ENCODE results near the gene ATP6V1B1.
"Not testable (repeated sequence)": the region's sequence is repeated elsewhere in the genome, so short reads cannot be mapped to it uniquely, and the experiment has no call there.

- TF ChIP-seq, protein P1, sequence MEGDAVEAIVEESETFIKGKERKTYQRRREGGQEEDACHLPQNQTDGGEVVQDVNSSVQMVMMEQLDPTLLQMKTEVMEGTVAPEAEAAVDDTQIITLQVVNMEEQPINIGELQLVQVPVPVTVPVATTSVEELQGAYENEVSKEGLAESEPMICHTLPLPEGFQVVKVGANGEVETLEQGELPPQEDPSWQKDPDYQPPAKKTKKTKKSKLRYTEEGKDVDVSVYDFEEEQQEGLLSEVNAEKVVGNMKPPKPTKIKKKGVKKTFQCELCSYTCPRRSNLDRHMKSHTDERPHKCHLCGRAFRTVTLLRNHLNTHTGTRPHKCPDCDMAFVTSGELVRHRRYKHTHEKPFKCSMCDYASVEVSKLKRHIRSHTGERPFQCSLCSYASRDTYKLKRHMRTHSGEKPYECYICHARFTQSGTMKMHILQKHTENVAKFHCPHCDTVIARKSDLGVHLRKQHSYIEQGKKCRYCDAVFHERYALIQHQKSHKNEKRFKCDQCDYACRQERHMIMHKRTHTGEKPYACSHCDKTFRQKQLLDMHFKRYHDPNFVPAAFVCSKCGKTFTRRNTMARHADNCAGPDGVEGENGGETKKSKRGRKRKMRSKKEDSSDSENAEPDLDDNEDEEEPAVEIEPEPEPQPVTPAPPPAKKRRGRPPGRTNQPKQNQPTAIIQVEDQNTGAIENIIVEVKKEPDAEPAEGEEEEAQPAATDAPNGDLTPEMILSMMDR (conservative IDR thresholded peaks at IDR 0.05; ENCODE audit: low read depth, low read length), result not testable (repeated sequence)
- not testable (repeated sequence) for TF ChIP-seq EZH2 (IDR thresholded peaks at IDR 0.05; ENCODE audit: low read length, unreplicated experiment); EZH2phosphoT487 (IDR thresholded peaks at IDR 0.05; ENCODE audit: borderline replicate concordance, low read length)
Measured at GRCh38 chr2:70999931-71000330, 64.2 kb downstream of the ATP6V1B1 start.

All from PC-3 (cell line).